HG02870 (cell line): Measurements from ENCODE around the gene MSLN.
"Not testable (repeated sequence)": the region's sequence is repeated elsewhere in the genome, so short reads cannot be mapped to it uniquely, and the experiment has no call there.

Experiments
- ATAC-seq: cut with Tn5 transposase; IDR thresholded peaks from one replicate; pipeline ENCODE4 v1.9.1; 2021; ENCODE audit warnings: mild to moderate bottlenecking, moderate library complexity; ENCODE audit not compliant: unreplicated experiment

The MSLN gene

GRCh38 chr16:760545-761343 is at the start of gene MSLN:
Gene MSLN, plus strand, starts transcription at chr16:760734. Its CDS starts 1,947 bp downstream, at chr16:762681.
- no peak for ATAC-seq

GRCh38 chr16:711084-711483 is 49.5 kb upstream of the MSLN start:
- ATAC-seq = no peak

GRCh38 chr16:711548-712320 is 48.8 kb upstream of the MSLN start:
- no peak for ATAC-seq

- ATAC-seq = not testable (repeated sequence)
Observed at GRCh38 chr16:712740-713250, 47.7 kb upstream of the MSLN start.

GRCh38 chr16:714079-714478 is 46.5 kb upstream of the MSLN start:
- ATAC-seq = no peak

GRCh38 chr16:714558-715476 is 45.7 kb upstream of the MSLN start, which contains the start of gene METRN:
Gene METRN, plus strand, starts transcription at chr16:715118. Its CDS starts 172 bp downstream, at chr16:715290.
- ATAC-seq = peak; percentile 65

GRCh38 chr16:715477-716199 is 44.9 kb upstream of the MSLN start:
- ATAC-seq = no peak

GRCh38 chr16:716200-716568 is 44.4 kb upstream of the MSLN start:
- ATAC-seq = no peak

GRCh38 chr16:716768-717325 is 43.7 kb upstream of the MSLN start:
- ATAC-seq = no peak

GRCh38 chr16:717450-718245 is 42.9 kb upstream of the MSLN start:
- ATAC-seq = no peak

- no peak for ATAC-seq
Observed at GRCh38 chr16:718389-718788, 42.1 kb upstream of the MSLN start.

- ATAC-seq = no peak
Observed at GRCh38 chr16:718922-719321, 41.6 kb upstream of the MSLN start.

- no peak for ATAC-seq
Observed at GRCh38 chr16:719815-720446, 40.6 kb upstream of the MSLN start.

GRCh38 chr16:720447-720989 is 40.0 kb upstream of the MSLN start:
- ATAC-seq = no peak

GRCh38 chr16:720990-721764 is 39.4 kb upstream of the MSLN start, which contains the start of gene ANTKMT:
Gene ANTKMT, plus strand, starts transcription at chr16:721146. Its CDS starts 129 bp downstream, at chr16:721275.
- peak; percentile 57 for ATAC-seq

GRCh38 chr16:721765-722540 is 38.6 kb upstream of the MSLN start:
- no peak for ATAC-seq
